Neural cell (in vitro differentiated cells): ENCODE data around the gene MAMSTR. TPM values are rescaled to one million over a fixed set of nuclear protein-coding genes. Genes with fewer than 3 reads are reported as not detected.

ENCODE experiments used
- H2AFZ ChIP-seq: fragments of 200-600, 300-800 bp; sonication (generic), shearing (Covaris generic); 2 replicates; pipeline ENCODE4 v1.6.0; 2014; ENCODE audit warnings: low read depth, mild to moderate bottlenecking, antibody characterized with exemption, low read length, moderate library complexity
- H3F3A ChIP-seq: fragments of 200-600 bp; shearing (Covaris generic); 2 replicates; pipeline ENCODE4 v1.6.1; 2016; ENCODE audit warnings: mild to moderate bottlenecking, moderate library complexity, mixed read lengths, antibody characterized with exemption, low read length; ENCODE audit not compliant: insufficient read depth, poor library complexity, severe bottlenecking
- H3K27ac ChIP-seq: fragments of 200-600, 300-800 bp; sonication (generic), shearing (Covaris generic); 2 replicates; pipeline ENCODE4 v1.5.1; 2014; ENCODE audit warnings: mild to moderate bottlenecking, low read length, moderate library complexity
- H3K27me3 ChIP-seq: fragments of 300-800, 200-600 bp; sonication (generic), shearing (Covaris generic); 2 replicates; pipeline ENCODE4 v1.6.0; 2014; ENCODE audit warnings: mild to moderate bottlenecking, low read depth, low read length, moderate library complexity; ENCODE audit not compliant: insufficient read depth
- H3K36me3 ChIP-seq: fragments of 300-800, 200-600 bp; sonication (generic), shearing (Covaris generic); 2 replicates; pipeline ENCODE4 v1.5.1; 2014; ENCODE audit warnings: mild to moderate bottlenecking, antibody characterized with exemption, low read length, moderate library complexity; ENCODE audit not compliant: insufficient read depth
- H3K4me2 ChIP-seq: fragments of 300-800, 200-600 bp; sonication (generic), shearing (Covaris generic); 2 replicates; pipeline ENCODE4 v1.6.0; 2014; ENCODE audit warnings: mild to moderate bottlenecking, low read length
- H3K4me3 ChIP-seq: fragments of 300-800, 200-600 bp; sonication (generic), shearing (Covaris generic); 2 replicates; pipeline ENCODE4 v1.5.1; 2014; ENCODE audit warnings: mild to moderate bottlenecking, low read length, moderate library complexity
- H3K79me2 ChIP-seq: fragments of 200-600 bp; shearing (Covaris generic); replicated peaks from 2 replicates; pipeline ENCODE4 v1.6.0; 2014; ENCODE audit warnings: mild to moderate bottlenecking, low read length, moderate library complexity; ENCODE audit not compliant: insufficient read depth
- H3K9ac ChIP-seq: fragments of 300-800, 200-600 bp; sonication (generic), shearing (Covaris generic); 2 replicates; pipeline ENCODE4 v1.6.1; 2016; ENCODE audit warnings: mild to moderate bottlenecking, low read length, mixed read lengths
- H3K9me2 ChIP-seq: fragments of 200-600 bp; shearing (Covaris generic); 2 replicates; pipeline ENCODE4 v1.6.1; 2016; ENCODE audit warnings: mild to moderate bottlenecking, low read length, mixed read lengths; ENCODE audit not compliant: insufficient read depth
- H3K9me3 ChIP-seq: fragments of 200-600, 300-800 bp; sonication (generic), shearing (Covaris generic); 2 replicates; pipeline ENCODE4 v1.6.1; 2016; ENCODE audit warnings: mild to moderate bottlenecking, mixed run types, low read length, moderate library complexity, mixed read lengths
- H4K20me1 ChIP-seq: fragments of 200-600 bp; shearing (Covaris generic); 2 replicates; pipeline ENCODE4 v1.6.1; 2016; ENCODE audit warnings: mild to moderate bottlenecking, mixed run types; ENCODE audit not compliant: insufficient read depth
- EP300 ChIP-seq: fragments of 450-650 bp; conservative IDR thresholded peaks from 2 replicates; pipeline ENCODE4 v1.6.1; 2014; ENCODE audit warnings: antibody characterized with exemption, mild to moderate bottlenecking, moderate library complexity; ENCODE audit not compliant: poor library complexity, severe bottlenecking
- EZH2 ChIP-seq: fragments of 200-600, 300-800 bp; shearing (Covaris generic), sonication (generic); IDR thresholded peaks from 2 replicates; pipeline ENCODE4 v1.6.1; 2014; ENCODE audit warnings: antibody characterized with exemption, low read length, borderline replicate concordance, mild to moderate bottlenecking; ENCODE audit not compliant: insufficient read depth, poor library complexity, severe bottlenecking
- MXI1 ChIP-seq: fragments of 450-650 bp; conservative IDR thresholded peaks from 2 replicates; pipeline ENCODE4 v1.6.1; 2014; ENCODE audit warnings: antibody characterized with exemption, mild to moderate bottlenecking; ENCODE audit not compliant: poor library complexity, severe bottlenecking
- POLR2AphosphoS5 ChIP-seq: IDR thresholded peaks from 2 replicates; pipeline ENCODE4 v1.6.1; 2012
- RAD21 ChIP-seq: fragments of 450-650 bp; conservative IDR thresholded peaks from 2 replicates; pipeline ENCODE4 v1.6.1; 2014; ENCODE audit warnings: antibody characterized with exemption, mild to moderate bottlenecking, moderate library complexity
- SMC3 ChIP-seq: fragments of 450-650 bp; conservative IDR thresholded peaks from 2 replicates; pipeline ENCODE4 v1.6.1; 2014; ENCODE audit warnings: antibody characterized with exemption, mild to moderate bottlenecking, moderate library complexity; ENCODE audit not compliant: poor library complexity
- TAF1 ChIP-seq: IDR thresholded peaks from 2 replicates; pipeline ENCODE4 v1.6.1; 2012; ENCODE audit warnings: low read depth
- polyA plus RNA-seq: library from polyadenylated mRNA; depleted of rRNA; stranded (reverse); fragments of >200 nt; gene quantifications from 2 replicates; pipeline ENCODE4 v1.2.3, GENCODE V29; 2014
- TF ChIP-seq, protein P1 (sequence below): IDR thresholded peaks from 2 replicates; pipeline ENCODE4 v1.6.1; 2012; ENCODE audit warnings: borderline replicate concordance
- TF ChIP-seq, protein P2 (sequence below): fragments of 450-650 bp; IDR thresholded peaks from 2 replicates; pipeline ENCODE4 v1.5.1; 2014; ENCODE audit warnings: antibody characterized with exemption, mild to moderate bottlenecking, moderate library complexity; ENCODE audit not compliant: poor library complexity, severe bottlenecking

Gene MAMSTR
- polyA plus RNA-seq, 1 donor from 2014 or later = 0.36 TPM

DNA sequence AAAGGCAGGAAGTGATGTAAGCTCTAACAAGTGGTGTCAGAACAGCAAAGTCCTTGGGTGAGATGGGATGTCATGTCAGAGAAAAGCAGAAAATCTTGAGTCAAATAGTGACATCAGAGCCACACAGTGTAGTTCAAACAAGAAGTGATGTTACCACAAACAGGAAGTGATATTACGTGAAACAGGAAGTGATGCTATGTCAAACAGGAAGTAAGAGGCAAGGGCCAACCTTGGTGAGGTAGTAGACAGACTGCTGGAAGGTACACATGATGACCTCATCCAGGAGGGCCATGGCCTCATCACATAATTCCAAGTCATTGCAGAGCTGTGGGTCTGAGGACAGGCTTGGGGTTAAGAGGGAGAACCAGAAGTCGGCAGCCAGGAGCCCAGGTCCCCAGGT lies 7.0 kb upstream of the MAMSTR start:
- no peak overlapping the region for H2AFZ ChIP-seq
- no peak overlapping the region for H3K9ac ChIP-seq
- no peaks in the 10 kb centered on the region for H3K36me3 ChIP-seq
- no peaks in the 10 kb centered on the region for H3F3A ChIP-seq
- no peak overlapping the region for H3K4me2 ChIP-seq
- no peak for TF ChIP-seq POLR2AphosphoS5
- no peak for TF ChIP-seq SMC3
- TF ChIP-seq RAD21 = no peak
- TF ChIP-seq, protein P1, sequence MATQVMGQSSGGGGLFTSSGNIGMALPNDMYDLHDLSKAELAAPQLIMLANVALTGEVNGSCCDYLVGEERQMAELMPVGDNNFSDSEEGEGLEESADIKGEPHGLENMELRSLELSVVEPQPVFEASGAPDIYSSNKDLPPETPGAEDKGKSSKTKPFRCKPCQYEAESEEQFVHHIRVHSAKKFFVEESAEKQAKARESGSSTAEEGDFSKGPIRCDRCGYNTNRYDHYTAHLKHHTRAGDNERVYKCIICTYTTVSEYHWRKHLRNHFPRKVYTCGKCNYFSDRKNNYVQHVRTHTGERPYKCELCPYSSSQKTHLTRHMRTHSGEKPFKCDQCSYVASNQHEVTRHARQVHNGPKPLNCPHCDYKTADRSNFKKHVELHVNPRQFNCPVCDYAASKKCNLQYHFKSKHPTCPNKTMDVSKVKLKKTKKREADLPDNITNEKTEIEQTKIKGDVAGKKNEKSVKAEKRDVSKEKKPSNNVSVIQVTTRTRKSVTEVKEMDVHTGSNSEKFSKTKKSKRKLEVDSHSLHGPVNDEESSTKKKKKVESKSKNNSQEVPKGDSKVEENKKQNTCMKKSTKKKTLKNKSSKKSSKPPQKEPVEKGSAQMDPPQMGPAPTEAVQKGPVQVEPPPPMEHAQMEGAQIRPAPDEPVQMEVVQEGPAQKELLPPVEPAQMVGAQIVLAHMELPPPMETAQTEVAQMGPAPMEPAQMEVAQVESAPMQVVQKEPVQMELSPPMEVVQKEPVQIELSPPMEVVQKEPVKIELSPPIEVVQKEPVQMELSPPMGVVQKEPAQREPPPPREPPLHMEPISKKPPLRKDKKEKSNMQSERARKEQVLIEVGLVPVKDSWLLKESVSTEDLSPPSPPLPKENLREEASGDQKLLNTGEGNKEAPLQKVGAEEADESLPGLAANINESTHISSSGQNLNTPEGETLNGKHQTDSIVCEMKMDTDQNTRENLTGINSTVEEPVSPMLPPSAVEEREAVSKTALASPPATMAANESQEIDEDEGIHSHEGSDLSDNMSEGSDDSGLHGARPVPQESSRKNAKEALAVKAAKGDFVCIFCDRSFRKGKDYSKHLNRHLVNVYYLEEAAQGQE = no peak
- TF ChIP-seq, protein P2, sequence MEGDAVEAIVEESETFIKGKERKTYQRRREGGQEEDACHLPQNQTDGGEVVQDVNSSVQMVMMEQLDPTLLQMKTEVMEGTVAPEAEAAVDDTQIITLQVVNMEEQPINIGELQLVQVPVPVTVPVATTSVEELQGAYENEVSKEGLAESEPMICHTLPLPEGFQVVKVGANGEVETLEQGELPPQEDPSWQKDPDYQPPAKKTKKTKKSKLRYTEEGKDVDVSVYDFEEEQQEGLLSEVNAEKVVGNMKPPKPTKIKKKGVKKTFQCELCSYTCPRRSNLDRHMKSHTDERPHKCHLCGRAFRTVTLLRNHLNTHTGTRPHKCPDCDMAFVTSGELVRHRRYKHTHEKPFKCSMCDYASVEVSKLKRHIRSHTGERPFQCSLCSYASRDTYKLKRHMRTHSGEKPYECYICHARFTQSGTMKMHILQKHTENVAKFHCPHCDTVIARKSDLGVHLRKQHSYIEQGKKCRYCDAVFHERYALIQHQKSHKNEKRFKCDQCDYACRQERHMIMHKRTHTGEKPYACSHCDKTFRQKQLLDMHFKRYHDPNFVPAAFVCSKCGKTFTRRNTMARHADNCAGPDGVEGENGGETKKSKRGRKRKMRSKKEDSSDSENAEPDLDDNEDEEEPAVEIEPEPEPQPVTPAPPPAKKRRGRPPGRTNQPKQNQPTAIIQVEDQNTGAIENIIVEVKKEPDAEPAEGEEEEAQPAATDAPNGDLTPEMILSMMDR = no peak
- TF ChIP-seq EZH2 = no peak
- no peak for TF ChIP-seq EP300
- no peak for TF ChIP-seq MXI1
- no peaks in the 10 kb centered on the region for H3K9me2 ChIP-seq
- H3K4me3 ChIP-seq = no peak overlapping the region
- H3K27ac ChIP-seq = no peak overlapping the region
- no peaks in the 10 kb centered on the region for H3K27me3 ChIP-seq
- no peaks in the 10 kb centered on the region for H3K9me3 ChIP-seq
- no peaks in the 10 kb centered on the region for H4K20me1 ChIP-seq
- no peaks in the 10 kb centered on the region for H3K79me2 ChIP-seq

- Histone ChIP-seq H3K79me2 (no peaks in the 10 kb centered on the region), H4K20me1 (no peaks in the 10 kb centered on the region), H3K36me3 (no peaks in the 10 kb centered on the region), H3F3A (no peaks in the 10 kb centered on the region), H3K27ac (no peak overlapping the region), H3K4me2 (no peak overlapping the region), H3K9ac (no peak overlapping the region), H3K9me2 (no peaks in the 10 kb centered on the region), H3K27me3 (no peaks in the 10 kb centered on the region), H3K4me3 (no peak overlapping the region), H3K9me3 (no peaks in the 10 kb centered on the region), H2AFZ (peak overlapping the region; percentile 9)
- TF ChIP-seq RAD21 (no peak), TAF1 (no peak), SMC3 (no peak), POLR2AphosphoS5 (no peak)
- TF ChIP-seq, protein P2 = no peak
- TF ChIP-seq, protein P1 = no peak
These were observed 5.5 kb upstream of the MAMSTR start for GRCh38 chr19:48724796-48725753.
